GM21526 (cell line): ENCODE measurements around the gene ERCC6L.
"Not testable (repeated sequence)": the region's sequence is repeated elsewhere in the genome, so short reads cannot be mapped to it uniquely, and the experiment has no call there.

ENCODE experiments used
- ATAC-seq: cut with Tn5 transposase; IDR thresholded peaks from one replicate; pipeline ENCODE4 v1.9.1; 2021; ENCODE audit warnings: moderate library complexity; ENCODE audit not compliant: unreplicated experiment, low FRiP score

ERCC6L gene

GRCh38 chrX:72247206-72247942, 8.5 kb upstream of the ERCC6L start:
- no peak for ATAC-seq

- no peak for ATAC-seq
These were observed 6.7 kb upstream of the ERCC6L start for GRCh38 chrX:72245461-72246089.

- ATAC-seq = no peak
These were observed 4.6 kb upstream of the ERCC6L start for GRCh38 chrX:72243472-72243871.

GRCh38 chrX:72240976-72241375, 2.1 kb upstream of the ERCC6L start:
- no peak for ATAC-seq

- no peak for ATAC-seq
These were observed 644 bp downstream of the ERCC6L start for GRCh38 chrX:72238183-72238582.

GRCh38 chrX:72236841-72237240, 2.0 kb downstream of the ERCC6L start:
- no peak for ATAC-seq

- ATAC-seq = no peak
These were observed 8.5 kb downstream of the ERCC6L start for GRCh38 chrX:72230290-72230689.

GRCh38 chrX:72220375-72220774, 18.5 kb downstream of the ERCC6L start:
- not testable (repeated sequence) for ATAC-seq

GRCh38 chrX:72216973-72217372, 21.9 kb downstream of the ERCC6L start:
- ATAC-seq = no peak

- ATAC-seq = no peak
These were observed 30.6 kb downstream of the ERCC6L start for GRCh38 chrX:72208126-72208800.

GRCh38 chrX:72207366-72207765, 31.5 kb downstream of the ERCC6L start:
- ATAC-seq = no peak

- no peak for ATAC-seq
These were observed 33.1 kb downstream of the ERCC6L start for GRCh38 chrX:72205706-72206105.

GRCh38 chrX:72203421-72203820, 35.4 kb downstream of the ERCC6L start:
- no peak for ATAC-seq

- no peak for ATAC-seq
These were observed 35.9 kb downstream of the ERCC6L start for GRCh38 chrX:72202792-72203401.

GRCh38 chrX:72201836-72202536, 36.8 kb downstream of the ERCC6L start:
- ATAC-seq = no peak

- ATAC-seq = no peak
These were observed 55.9 kb downstream of the ERCC6L start for GRCh38 chrX:72182924-72183323.

- peak; percentile 96 for ATAC-seq
These were observed 57.4 kb downstream of the ERCC6L start, which contains the start of gene PIN4 for GRCh38 chrX:72181178-72182125. Gene PIN4 (plus strand): TSS chrX:72181757. CDS start chrX:72181786, 29 bp downstream.

GRCh38 chrX:72180539-72180938, 58.3 kb downstream of the ERCC6L start:
- ATAC-seq = no peak

GRCh38 chrX:72176981-72177380, 61.8 kb downstream of the ERCC6L start:
- no peak for ATAC-seq
